Astrocyte (in vitro differentiated cells and primary cell): ENCODE data around the gene KLHDC2. TPM values are rescaled to one million over a fixed set of nuclear protein-coding genes. Genes with fewer than 3 reads are reported as not detected.
"Not testable (repeated sequence)": the region's sequence is repeated elsewhere in the genome, so short reads cannot be mapped to it uniquely, and the experiment has no call there.

Experiments used
- DNase-seq: peaks from one replicate; pipeline ENCODE4 v3.0.0-alpha.2; 2010; ENCODE audit warnings: low read depth
- FAIRE-seq: peaks from 2 replicates; lab custom pipeline; 2011; peaks lifted over from hg19 to GRCh38; lab: Jason Lieb, UNC
- H2AFZ ChIP-seq: 2 replicates; pipeline ENCODE4 v1.6.0; 2012; ENCODE audit warnings: low read depth, low read length, inconsistent platforms
- H3K27ac ChIP-seq: 2 replicates; pipeline ENCODE4 v1.5.1; 2011; ENCODE audit warnings: low read depth, low read length, inconsistent platforms
- H3K27me3 ChIP-seq: 2 replicates; pipeline ENCODE4 v1.6.0; 2011; ENCODE audit warnings: low read length, inconsistent platforms; ENCODE audit not compliant: insufficient read depth
- H3K36me3 ChIP-seq: 2 replicates; pipeline ENCODE4 v1.5.1; 2011; ENCODE audit warnings: low read length, inconsistent platforms; ENCODE audit not compliant: insufficient read depth
- H3K4me1 ChIP-seq: 2 replicates; pipeline ENCODE4 v1.5.1; 2011; ENCODE audit warnings: low read length, inconsistent platforms; ENCODE audit not compliant: insufficient read depth
- H3K4me2 ChIP-seq: 2 replicates; pipeline ENCODE4 v1.6.0; 2012; ENCODE audit warnings: low read length, inconsistent platforms
- H3K4me3 ChIP-seq: 2 replicates; pipeline ENCODE4 v1.5.1; 2011; ENCODE audit warnings: low read depth, mild to moderate bottlenecking, low read length, inconsistent platforms; ENCODE audit not compliant: insufficient read depth
- H3K79me2 ChIP-seq: 2 replicates; pipeline ENCODE4 v1.6.0; 2012; ENCODE audit warnings: mild to moderate bottlenecking, low read length, inconsistent platforms; ENCODE audit not compliant: insufficient read depth
- H3K9ac ChIP-seq: 2 replicates; pipeline ENCODE4 v1.6.0; 2012; ENCODE audit warnings: mild to moderate bottlenecking, low read length, inconsistent platforms
- H3K9me3 ChIP-seq: 2 replicates; pipeline ENCODE4 v1.5.1; 2012; ENCODE audit warnings: low read depth, mild to moderate bottlenecking, low read length, inconsistent platforms; ENCODE audit not compliant: insufficient read depth
- H4K20me1 ChIP-seq: 2 replicates; pipeline ENCODE4 v1.6.0; 2012; ENCODE audit warnings: low read length, inconsistent platforms; ENCODE audit not compliant: insufficient read depth
- H3K27ac Mint-ChIP-seq: one replicate; pipeline ENCODE4 v1.8.0; 2021; ENCODE audit warnings: mild to moderate bottlenecking, mixed read lengths; ENCODE audit not compliant: unreplicated experiment
- H3K27me3 Mint-ChIP-seq: one replicate; pipeline ENCODE4 v1.8.0; 2021; ENCODE audit warnings: low read depth, mixed read lengths; ENCODE audit not compliant: unreplicated experiment
- H3K36me3 Mint-ChIP-seq: one replicate; pipeline ENCODE4 v1.8.0; 2021; ENCODE audit warnings: low read depth, mixed read lengths; ENCODE audit not compliant: unreplicated experiment
- H3K4me1 Mint-ChIP-seq: one replicate; pipeline ENCODE4 v1.8.0; 2021; ENCODE audit warnings: low read depth, mixed read lengths; ENCODE audit not compliant: unreplicated experiment
- H3K4me3 Mint-ChIP-seq: one replicate; pipeline ENCODE4 v1.8.0; 2021; ENCODE audit warnings: mild to moderate bottlenecking, moderate library complexity, mixed read lengths; ENCODE audit not compliant: unreplicated experiment
- H3K9me3 Mint-ChIP-seq: one replicate; pipeline ENCODE4 v1.8.0; 2021; ENCODE audit warnings: mild to moderate bottlenecking, mixed read lengths; ENCODE audit not compliant: unreplicated experiment
- CTCF ChIP-seq: IDR thresholded peaks from 2 replicates; pipeline ENCODE4 v1.5.1; 2011; ENCODE audit warnings: low read depth, mild to moderate bottlenecking, inconsistent platforms, low read length, moderate library complexity; ENCODE audit not compliant: insufficient read depth
- EZH2 ChIP-seq: IDR thresholded peaks from 2 replicates; pipeline ENCODE4 v1.6.1; 2012; ENCODE audit warnings: mild to moderate bottlenecking, low read length, inconsistent platforms; ENCODE audit not compliant: insufficient read depth
- total RNA-seq: library from RNA; stranded (reverse); gene quantifications from 2 replicates; pipeline ENCODE4 v1.2.1, GENCODE V29; 2021

KLHDC2 gene
- total RNA-seq, 1 donor from 2014 or later, result 32.1 TPM

DNA sequence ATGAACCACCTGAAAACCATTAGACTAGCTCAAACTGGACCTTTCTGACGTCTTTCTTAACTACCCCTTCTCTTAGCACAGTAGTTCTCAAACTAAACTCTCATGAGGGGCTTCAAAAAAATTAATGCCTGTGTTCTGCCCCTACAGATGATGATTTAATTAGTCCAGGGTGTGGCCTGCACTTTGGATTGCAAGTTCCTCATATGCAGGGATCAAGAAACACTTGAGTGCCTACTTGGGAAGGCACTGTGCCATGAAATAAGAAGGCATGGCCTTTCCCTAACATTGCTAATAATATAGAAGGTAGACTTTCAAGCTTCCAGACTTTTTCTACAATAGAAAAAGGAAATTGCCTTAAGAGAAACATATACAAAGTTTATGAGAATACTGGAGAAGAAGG is 22.8 kb upstream of the KLHDC2 start:
- no peak overlapping the region for H3K9ac ChIP-seq
- no peaks in the 10 kb centered on the region for H3K79me2 ChIP-seq
- DNase-seq (no peak), FAIRE-seq (no peak)
- H2AFZ ChIP-seq, result no peak overlapping the region
- no peaks in the 10 kb centered on the region for H3K9me3 ChIP-seq
- H4K20me1 ChIP-seq, result no peaks in the 10 kb centered on the region
- Mint-ChIP-seq H3K4me1 (no peaks in the 10 kb centered on the region), H3K4me3 (no peak overlapping the region), H3K9me3 (no peaks in the 10 kb centered on the region), H3K27ac (no peak overlapping the region), H3K36me3 (no peaks in the 10 kb centered on the region), H3K27me3 (peaks cover 16% of the 10 kb centered on the region)
- no peaks in the 10 kb centered on the region for H3K27me3 ChIP-seq
- no peak overlapping the region for H3K27ac ChIP-seq
- H3K4me1 ChIP-seq, result no peaks in the 10 kb centered on the region
- no peaks in the 10 kb centered on the region for H3K36me3 ChIP-seq
- no peak overlapping the region for H3K4me3 ChIP-seq
- TF ChIP-seq CTCF, result no peak
- TF ChIP-seq EZH2, result no peak
- no peak overlapping the region for H3K4me2 ChIP-seq

DNA sequence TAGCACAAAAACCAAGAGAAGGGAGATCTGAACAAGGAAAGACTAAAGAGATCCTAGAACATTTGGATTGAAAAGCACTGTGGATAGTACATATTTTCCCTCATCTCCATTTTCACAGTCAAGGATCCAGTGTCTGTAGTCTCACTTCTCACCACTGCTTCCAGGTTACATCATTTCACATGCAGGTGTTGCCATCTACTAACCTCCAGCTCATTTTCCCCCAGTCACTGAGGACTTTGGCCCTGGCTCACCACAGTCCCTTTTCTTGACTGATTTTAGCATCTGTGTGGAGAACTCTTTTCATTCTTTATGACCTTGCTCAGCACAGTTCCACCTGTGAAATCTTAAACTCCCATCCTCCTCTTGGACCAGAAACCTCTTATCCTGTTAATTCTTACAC is 21.5 kb upstream of the KLHDC2 start:
- H3K79me2 ChIP-seq, H3K36me3 Mint-ChIP-seq, FAIRE-seq, H3K4me1 ChIP-seq, H2AFZ ChIP-seq, H3K27me3 ChIP-seq, H3K36me3 ChIP-seq, H3K9me3 Mint-ChIP-seq, H3K4me3 ChIP-seq, H3K9ac ChIP-seq, H3K27ac ChIP-seq, H4K20me1 ChIP-seq, H3K9me3 ChIP-seq, H3K4me2 ChIP-seq, H3K27ac Mint-ChIP-seq, H3K4me1 Mint-ChIP-seq, DNase-seq, H3K4me3 Mint-ChIP-seq: not testable (repeated sequence)
- peaks cover 16% of the 10 kb centered on the region for H3K27me3 Mint-ChIP-seq

DNA sequence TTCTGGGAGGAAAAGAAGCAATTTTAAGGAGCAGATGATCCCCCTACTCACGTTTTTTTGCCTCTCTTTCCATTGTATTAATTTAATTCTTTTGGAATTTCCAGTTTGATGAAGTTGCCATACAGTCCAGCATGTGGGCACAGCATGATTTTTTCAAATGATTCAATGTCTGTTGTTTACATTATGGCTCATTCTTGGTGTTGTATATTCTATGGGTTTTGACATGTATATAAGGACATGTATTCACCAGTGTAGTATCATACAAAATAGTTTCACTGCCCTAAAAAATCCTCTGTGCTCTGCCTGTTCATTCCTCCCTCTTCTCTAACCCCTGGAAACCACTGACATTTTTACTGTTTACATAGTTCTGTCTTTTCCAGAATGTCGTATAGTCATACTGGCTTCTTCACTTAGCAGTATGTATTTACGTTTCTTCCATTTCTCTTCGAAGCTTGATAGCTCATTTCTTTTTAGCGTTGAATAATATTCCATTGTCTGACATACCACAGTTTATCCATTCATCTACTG is 13.3 kb upstream of the KLHDC2 start:
- DNase-seq, result no peak

More for the DNA sequence above, 13.3 kb upstream of the KLHDC2 start:
- no peaks in the 10 kb centered on the region for H3K4me1 Mint-ChIP-seq
- no peaks in the 10 kb centered on the region for H3K27me3 Mint-ChIP-seq
- Histone ChIP-seq H3K9me3 (no peaks in the 10 kb centered on the region), H2AFZ (no peak overlapping the region), H3K4me3 (no peak overlapping the region), H3K27ac (no peak overlapping the region), H3K4me2 (no peak overlapping the region), H3K4me1 (no peaks in the 10 kb centered on the region), H3K36me3 (no peaks in the 10 kb centered on the region), H3K27me3 (no peaks in the 10 kb centered on the region), H3K9ac (no peak overlapping the region), H3K79me2 (no peaks in the 10 kb centered on the region), H4K20me1 (no peaks in the 10 kb centered on the region)
- no peak for TF ChIP-seq CTCF
- TF ChIP-seq EZH2, result no peak
- H3K36me3 Mint-ChIP-seq, result no peaks in the 10 kb centered on the region
- no peak overlapping the region for H3K4me3 Mint-ChIP-seq
- H3K27ac Mint-ChIP-seq, result no peak overlapping the region
- FAIRE-seq, result no peak
- H3K9me3 Mint-ChIP-seq, result no peaks in the 10 kb centered on the region
